RWPE2 (cell line): ENCODE results near the gene GORAB.

Experiments
- ATAC-seq: fragments of 200-7000 bp; cut with Tn5 transposase; 3 replicates; pipeline ENCODE4 v1.9.1; 2021; ENCODE audit warnings: low read depth
- DNase-seq: peaks from one replicate; pipeline ENCODE4 v3.0.0-alpha.2; 2020; ENCODE audit warnings: low spot score
- H3K27ac ChIP-seq: fragments of 450-650 bp; 2 replicates; pipeline ENCODE4 v1.5.1; 2017; ENCODE audit warnings: mild to moderate bottlenecking; ENCODE audit not compliant: poor library complexity, severe bottlenecking
- H3K27me3 ChIP-seq: fragments of 250-450 bp; sonication (Bioruptor Pico); 2 replicates; pipeline ENCODE4 v1.5.1; 2021; ENCODE audit warnings: mild to moderate bottlenecking, moderate library complexity; ENCODE audit not compliant: insufficient read depth, poor library complexity, severe bottlenecking
- H3K36me3 ChIP-seq: fragments of 250-450 bp; sonication (Bioruptor Pico); 2 replicates; pipeline ENCODE4 v1.5.1; 2020; ENCODE audit warnings: low read depth, mild to moderate bottlenecking, moderate library complexity
- H3K4me1 ChIP-seq: fragments of 250-450 bp; sonication (Bioruptor Pico); 2 replicates; pipeline ENCODE4 v1.5.1; 2021; ENCODE audit warnings: mild to moderate bottlenecking, moderate library complexity; ENCODE audit not compliant: insufficient read depth, poor library complexity, severe bottlenecking
- H3K4me3 ChIP-seq: fragments of 250-450 bp; sonication (Bioruptor Pico); 2 replicates; pipeline ENCODE4 v1.5.1; 2021; ENCODE audit warnings: mild to moderate bottlenecking, moderate library complexity; ENCODE audit not compliant: severe bottlenecking
- H3K9me3 ChIP-seq: fragments of 250-450 bp; sonication (Bioruptor Pico); 2 replicates; pipeline ENCODE4 v1.5.1; 2021; ENCODE audit warnings: mild to moderate bottlenecking, moderate library complexity; ENCODE audit not compliant: severe bottlenecking
- CTCF ChIP-seq: fragments of 450-650 bp; IDR thresholded peaks from one replicate; pipeline ENCODE4 v1.5.1; 2017; ENCODE audit warnings: mild to moderate bottlenecking, moderate library complexity; ENCODE audit not compliant: poor library complexity, severe bottlenecking

The GORAB gene

GRCh38 chr1:170568197-170568596, 36.2 kb downstream of the GORAB start:
- Histone ChIP-seq H3K27ac (no peak overlapping the region), H3K4me3 (no peak overlapping the region), H3K4me1 (peaks cover 4% of the 10 kb centered on the region), H3K27me3 (no peaks in the 10 kb centered on the region), H3K36me3 (no peaks in the 10 kb centered on the region), H3K9me3 (peaks cover 2% of the 10 kb centered on the region)
- ATAC-seq (no peak), DNase-seq (no peak)
- TF ChIP-seq CTCF: no peak

GRCh38 chr1:170576980-170577379, 45.0 kb downstream of the GORAB start:
- Histone ChIP-seq H3K27ac (no peak overlapping the region), H3K4me1 (no peaks in the 10 kb centered on the region)

GRCh38 chr1:170578359-170578758, 46.4 kb downstream of the GORAB start:
- no peaks in the 10 kb centered on the region for H3K36me3 ChIP-seq
- ATAC-seq: no peak

More at GRCh38 chr1:170576980-170577379, 45.0 kb downstream of the GORAB start:
- H3K36me3 ChIP-seq: no peaks in the 10 kb centered on the region
- no peaks in the 10 kb centered on the region for H3K27me3 ChIP-seq
- DNase-seq (no peak), ATAC-seq (no peak)
- TF ChIP-seq CTCF: no peak
- peaks cover under 1% of the 10 kb centered on the region for H3K9me3 ChIP-seq
- no peak overlapping the region for H3K4me3 ChIP-seq

GRCh38 chr1:170580636-170581440, 48.9 kb downstream of the GORAB start:
- no peak for ATAC-seq
- no peaks in the 10 kb centered on the region for H3K27me3 ChIP-seq
- no peak overlapping the region for H3K4me3 ChIP-seq
- H3K9me3 ChIP-seq: no peaks in the 10 kb centered on the region
- no peaks in the 10 kb centered on the region for H3K36me3 ChIP-seq
- no peak for DNase-seq
- no peaks in the 10 kb centered on the region for H3K4me1 ChIP-seq
- no peak for TF ChIP-seq CTCF
- H3K27ac ChIP-seq: no peak overlapping the region

More at GRCh38 chr1:170578359-170578758, 46.4 kb downstream of the GORAB start:
- Histone ChIP-seq H3K27ac (no peak overlapping the region), H3K27me3 (no peaks in the 10 kb centered on the region), H3K4me3 (no peak overlapping the region), H3K4me1 (no peaks in the 10 kb centered on the region), H3K9me3 (no peaks in the 10 kb centered on the region)
- TF ChIP-seq CTCF: no peak
- DNase-seq: no peak

GRCh38 chr1:170583186-170583585, 51.2 kb downstream of the GORAB start:
- no peak for TF ChIP-seq CTCF
- no peak for ATAC-seq
- H3K4me3 ChIP-seq: no peak overlapping the region
- no peaks in the 10 kb centered on the region for H3K36me3 ChIP-seq
- no peaks in the 10 kb centered on the region for H3K9me3 ChIP-seq
- H3K4me1 ChIP-seq: no peaks in the 10 kb centered on the region
- H3K27me3 ChIP-seq: no peaks in the 10 kb centered on the region
- no peak overlapping the region for H3K27ac ChIP-seq
- no peak for DNase-seq
